Hematopoietic multipotent progenitor cell treated with erythropoietin and hydrocortisone succinate and interleukin-3 and kit ligand, for 15 days (in vitro differentiated cells): ENCODE data around the gene ZSCAN20.

ENCODE experiments used
- DNase-seq: peaks from one replicate; pipeline ENCODE4 v3.0.0-alpha.2; 2015; ENCODE audit warnings: low spot score

Gene ZSCAN20

DNA sequence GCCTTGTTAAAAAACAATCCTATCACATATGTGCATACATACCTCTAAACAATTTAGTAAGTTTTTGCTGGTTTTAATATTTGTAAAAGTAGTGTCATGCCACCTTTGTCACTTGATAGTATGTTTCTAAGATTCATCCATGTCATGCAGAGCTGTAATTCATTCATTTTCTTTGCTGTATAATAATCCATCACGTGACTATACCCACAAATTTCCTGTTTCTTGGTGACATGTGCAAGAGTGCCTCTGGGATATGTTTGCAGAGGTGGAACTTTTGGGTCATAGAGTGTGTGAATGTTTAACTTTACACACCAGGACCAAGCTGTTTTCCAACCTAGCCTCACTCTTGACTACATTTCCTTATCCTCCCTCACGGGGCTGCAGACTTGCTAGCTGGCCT lies 62.9 kb downstream of the ZSCAN20 start:
- no peak for DNase-seq

DNA sequence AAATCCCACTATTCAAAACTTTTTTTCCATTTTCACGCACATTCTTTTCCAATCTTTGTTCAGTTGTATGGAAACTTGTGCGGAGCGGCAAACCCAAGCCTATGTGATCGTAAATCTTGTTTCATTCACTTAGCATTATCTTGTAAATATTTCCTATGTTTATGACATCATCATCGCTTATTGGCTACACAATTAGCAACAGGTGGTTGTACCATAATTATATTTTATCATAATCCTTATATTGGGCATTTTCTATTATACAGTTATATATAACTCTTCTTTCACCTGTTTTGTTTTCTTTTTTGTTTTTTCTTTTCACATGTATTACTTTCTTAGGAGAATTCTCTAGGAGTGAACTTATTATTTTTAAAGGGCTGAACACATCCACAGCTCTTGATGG lies 65.4 kb downstream of the ZSCAN20 start:
- DNase-seq = no peak

DNA sequence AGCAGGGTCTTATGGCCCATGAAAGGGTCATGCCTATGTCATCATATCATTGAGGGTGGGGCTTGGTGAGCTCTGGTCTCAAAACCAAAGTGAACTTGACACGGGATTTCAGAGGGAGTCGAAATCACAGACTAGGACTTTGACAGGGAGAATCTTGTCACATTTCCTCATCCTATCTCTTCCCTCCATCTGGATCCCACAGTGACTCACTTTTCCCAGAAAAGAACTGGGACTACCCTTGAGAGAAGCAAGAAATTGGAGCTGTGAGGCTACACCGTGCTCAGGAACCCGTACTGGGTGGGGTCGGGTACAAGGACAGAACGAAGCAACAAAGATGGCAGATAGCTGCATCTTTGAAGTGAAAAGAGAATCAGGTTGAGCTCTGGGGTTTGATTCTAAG lies 69.5 kb downstream of the ZSCAN20 start:
- no peak for DNase-seq
